Renal cortex interstitium (tissue), 11 donors: ENCODE data around the gene CNGB1. TPM values are rescaled to one million over a fixed set of nuclear protein-coding genes. Genes with fewer than 3 reads are reported as not detected.
"Not testable (repeated sequence)": the region's sequence is repeated elsewhere in the genome, so short reads cannot be mapped to it uniquely, and the experiment has no call there.

Source experiments
- DNase-seq, 11 donors: peaks; one replicate each; pipeline ENCODE4 v3.0.0-alpha.2; 2013; ENCODE audit warnings: low read depth in 9 of 11, low spot score in 4 of 11; ENCODE audit errors: extremely low read depth in 1 of 11
- polyA plus RNA-seq, 3 donors: library from polyadenylated mRNA; unstranded; fragments of 120-200 nt; gene quantifications; one replicate each; pipeline ENCODE4 v1.2.1, GENCODE V29; 2013; ENCODE audit not compliant: insufficient read length in 3 of 3

CNGB1 gene
- polyA plus RNA-seq, 3 donors, result 0.11 TPM; not detected in 2

DNA sequence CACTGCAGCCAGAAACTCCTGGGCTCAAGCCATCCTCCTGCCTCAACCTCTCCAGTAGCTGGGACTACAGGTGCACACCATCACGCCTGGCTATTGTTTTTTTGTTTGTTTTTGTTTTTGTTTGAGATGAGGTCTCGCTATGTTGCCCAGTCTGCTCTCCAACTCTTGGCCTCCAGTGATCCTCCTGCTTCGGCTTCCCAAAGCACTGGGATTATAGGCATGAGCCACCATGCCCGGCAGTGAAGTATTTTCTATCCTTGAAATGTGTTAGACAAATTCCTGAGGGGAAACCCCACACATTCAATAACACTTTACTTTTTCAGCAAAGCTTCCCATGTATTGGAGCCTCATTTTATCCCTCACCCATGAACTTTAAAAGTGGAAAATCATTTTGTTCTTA is 87.4 kb downstream of the CNGB1 start:
- DNase-seq, result no peak

DNA sequence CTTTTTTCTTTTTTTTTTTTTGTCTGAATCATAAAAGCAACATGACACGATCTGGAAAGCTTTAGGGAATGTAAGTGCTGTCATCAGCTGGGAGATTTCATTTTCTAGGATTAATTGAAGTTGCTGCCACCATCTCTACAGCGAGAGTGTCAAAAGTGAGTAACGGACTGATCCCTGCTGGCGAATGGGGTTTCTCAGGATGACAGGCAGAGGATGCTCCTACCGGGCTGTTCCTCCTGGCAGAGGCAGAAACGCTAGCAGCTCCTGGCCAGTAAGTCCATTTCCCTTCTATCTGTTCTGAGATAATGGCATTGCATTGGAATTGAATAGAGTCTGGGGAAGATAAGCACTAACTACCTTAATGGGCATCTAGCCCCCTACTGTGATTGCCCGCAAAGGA is 88.1 kb downstream of the CNGB1 start:
- no peak for DNase-seq

DNA sequence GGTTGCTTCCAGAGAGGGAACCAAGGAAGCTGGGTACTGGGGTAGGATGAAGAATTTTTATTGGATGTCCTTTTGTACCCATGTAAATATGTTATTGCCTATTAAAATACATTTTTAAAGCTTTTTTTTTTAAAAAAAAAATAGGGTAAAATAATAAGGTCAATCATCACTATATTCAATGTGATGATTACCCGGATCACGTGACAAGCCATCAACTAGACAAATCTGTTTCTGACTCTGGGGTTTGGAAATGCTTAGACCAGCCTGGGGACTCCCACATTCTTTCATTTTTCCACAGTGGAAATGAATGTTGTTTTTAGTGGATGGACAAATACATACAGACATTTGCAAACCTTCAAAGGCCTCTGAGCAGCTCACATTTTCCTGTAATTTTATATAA is 88.7 kb downstream of the CNGB1 start:
- no peak for DNase-seq

DNA sequence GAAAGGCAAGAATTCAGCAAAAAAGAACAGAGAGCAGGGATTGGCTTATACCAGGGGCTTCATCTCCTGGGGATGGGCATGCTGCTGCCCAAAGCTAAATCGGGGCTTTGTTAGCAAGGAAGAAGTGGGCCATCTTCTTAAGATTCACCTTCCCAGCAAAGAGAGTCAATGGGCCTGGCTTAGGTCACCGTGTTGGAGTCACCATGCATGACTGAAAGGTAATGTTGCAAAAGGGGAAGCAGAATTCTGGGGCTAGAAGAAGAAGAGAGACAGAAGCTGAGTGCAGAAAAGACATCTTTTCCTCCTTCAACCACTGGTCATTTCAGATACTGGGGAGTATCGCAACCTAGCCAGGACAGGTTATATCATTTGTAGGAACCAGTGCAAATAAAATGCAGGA is 92.3 kb downstream of the CNGB1 start:
- no peak for DNase-seq

DNA sequence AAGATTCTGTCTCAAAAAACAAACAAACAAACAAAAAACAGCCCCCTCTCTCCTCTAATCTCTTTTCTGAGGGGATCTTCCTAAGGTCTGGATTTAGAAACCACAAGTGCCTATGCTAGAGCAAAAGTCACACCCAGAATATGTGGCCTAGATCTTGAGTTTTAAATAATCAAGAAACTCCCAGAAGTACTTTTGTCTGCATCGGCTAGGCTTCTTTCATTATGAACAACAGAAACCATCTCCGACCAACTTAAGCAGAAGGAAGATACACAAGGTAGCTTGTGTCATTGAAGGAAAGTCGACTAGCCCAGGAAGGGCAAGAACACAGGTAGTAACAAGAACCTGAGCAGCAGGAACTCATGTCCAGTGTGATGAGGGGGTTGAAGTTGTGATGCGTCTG is 94.7 kb downstream of the CNGB1 start:
- DNase-seq, result no peak

- DNase-seq, result no peak
Observed at GRCh38 chr16:57875347-57875746, 95.6 kb downstream of the CNGB1 start.

- no peak for DNase-seq
Observed at GRCh38 chr16:57873218-57873617, 97.7 kb downstream of the CNGB1 start.

DNA sequence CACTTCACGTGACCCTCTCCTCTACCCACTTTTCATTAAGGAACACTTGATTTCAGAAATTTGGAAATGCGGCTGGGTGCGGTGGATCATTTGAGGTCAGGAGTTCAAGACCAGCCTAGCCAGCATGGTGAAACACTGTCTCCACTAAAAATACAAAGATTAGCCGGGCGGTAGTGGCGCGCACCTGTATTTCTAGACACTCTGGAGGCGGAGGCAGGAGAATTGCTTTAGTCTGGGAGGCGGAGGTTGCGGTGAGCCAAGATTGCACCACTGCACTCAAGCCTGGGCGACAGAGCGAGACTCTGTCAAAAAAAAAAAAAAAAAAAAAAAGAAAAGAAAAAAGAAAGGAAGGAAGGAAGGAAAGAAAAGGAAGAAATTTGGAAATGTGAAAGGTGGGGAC is 98.2 kb downstream of the CNGB1 start:
- not testable (repeated sequence) for DNase-seq

DNA sequence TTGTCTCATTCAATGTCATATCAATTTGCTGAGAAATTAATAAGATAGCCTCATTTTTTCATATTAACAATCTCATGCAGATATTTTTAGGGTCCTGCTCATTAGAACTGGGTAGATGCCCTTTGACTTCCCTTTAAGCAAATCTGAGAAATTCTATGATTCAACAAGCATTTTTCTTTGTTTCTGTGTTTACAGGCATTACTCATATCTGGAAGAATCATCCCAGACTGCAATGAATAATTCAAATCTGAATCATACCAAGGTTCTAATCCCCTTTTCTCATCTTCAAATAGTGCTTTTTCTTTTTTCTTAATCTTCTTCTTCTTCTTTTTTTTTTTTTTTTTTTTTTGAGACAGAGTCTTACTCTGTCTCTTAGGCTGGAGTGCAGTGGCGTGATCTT is 99.5 kb downstream of the CNGB1 start:
- no peak for DNase-seq

DNA sequence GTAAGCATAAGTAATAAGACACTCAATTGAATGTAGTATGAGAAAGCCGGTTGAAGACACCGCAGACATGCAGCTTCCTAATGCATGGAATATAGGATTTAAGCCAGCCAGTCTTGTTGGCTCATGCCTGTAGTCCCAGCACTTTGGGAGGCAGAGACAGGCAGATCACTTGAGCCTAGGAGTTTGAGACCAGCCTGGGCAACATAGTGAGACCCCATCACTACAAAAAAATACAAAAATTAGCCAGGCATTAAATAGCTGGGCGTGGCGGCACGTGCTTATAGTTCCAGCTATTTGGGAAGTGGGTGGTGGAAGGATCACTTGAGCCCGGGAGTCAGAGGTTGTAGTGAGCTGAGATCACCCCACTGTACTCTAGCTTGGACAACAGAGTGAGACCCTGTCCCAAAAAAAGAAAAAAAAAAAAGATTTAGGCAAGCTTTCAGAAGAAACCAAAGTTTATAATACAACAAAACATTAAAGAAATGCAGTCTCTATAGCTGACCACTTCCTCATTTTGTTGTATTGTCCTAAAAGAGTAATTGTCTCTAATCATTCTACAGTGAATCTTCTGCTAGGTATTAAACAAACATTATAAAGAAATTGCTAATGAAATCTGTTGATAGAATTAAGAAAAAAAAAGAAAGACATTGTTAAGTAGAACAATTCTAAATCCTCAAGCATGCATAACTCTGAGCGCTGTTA is 100.0 kb downstream of the CNGB1 start:
- DNase-seq, result no peak

DNA sequence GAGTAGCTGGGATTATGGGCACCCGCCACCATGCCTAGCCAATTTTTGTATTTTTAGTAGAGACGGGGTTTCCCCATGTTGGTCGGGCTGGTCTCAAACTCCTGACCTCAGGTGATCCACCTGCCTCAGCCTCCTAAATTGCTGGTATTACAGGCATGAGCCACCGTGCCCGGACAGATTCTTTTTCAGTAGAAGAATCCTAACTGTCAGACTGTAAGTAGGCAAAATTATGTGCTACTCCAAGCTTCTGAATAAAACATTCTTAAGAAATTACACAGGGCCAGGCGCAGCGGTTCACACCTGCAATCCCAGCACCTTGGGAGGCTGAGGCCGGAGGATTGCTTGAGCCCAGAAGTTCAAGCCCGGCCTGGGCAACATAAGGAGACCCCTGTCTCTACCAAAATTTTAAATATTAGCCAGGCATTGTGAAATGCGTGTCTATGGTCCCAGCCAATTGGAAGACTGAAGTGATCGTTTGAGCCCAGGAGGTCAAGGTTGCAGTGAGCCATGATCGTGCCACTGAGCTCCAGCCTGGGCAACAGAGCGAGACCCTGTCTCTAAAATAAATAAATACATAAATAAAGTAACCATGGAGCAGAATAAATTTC is 101.9 kb downstream of the CNGB1 start:
- no peak for DNase-seq

DNA sequence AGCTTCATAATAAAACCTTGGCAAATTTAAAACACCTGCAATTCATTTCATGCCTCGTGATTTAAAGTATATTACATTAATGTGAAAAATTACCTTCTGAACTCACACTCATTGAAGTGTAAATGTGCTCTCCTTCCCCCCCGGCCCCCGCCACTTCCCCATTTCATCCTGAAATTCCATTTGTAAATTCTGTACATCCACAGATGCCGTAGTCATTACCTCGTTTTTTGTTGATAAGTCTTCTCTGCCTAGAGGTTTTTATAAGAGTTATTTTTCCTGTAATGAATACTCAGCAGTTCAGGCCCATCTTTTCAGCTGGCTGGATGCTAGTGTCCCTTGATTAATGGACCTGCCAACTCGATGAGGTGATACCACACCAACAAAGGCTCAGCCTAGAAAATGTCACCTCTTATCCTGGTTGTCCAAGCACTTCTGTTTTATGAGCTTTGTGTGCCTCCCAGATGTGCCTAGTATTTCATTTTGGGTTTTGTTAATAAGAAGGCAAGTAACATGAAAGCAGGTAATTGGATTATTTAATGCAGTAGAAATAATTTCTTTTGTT is 103.8 kb downstream of the CNGB1 start:
- peak in 6 of 11 donors; percentile 40 to 72 (median 58) for DNase-seq

DNA sequence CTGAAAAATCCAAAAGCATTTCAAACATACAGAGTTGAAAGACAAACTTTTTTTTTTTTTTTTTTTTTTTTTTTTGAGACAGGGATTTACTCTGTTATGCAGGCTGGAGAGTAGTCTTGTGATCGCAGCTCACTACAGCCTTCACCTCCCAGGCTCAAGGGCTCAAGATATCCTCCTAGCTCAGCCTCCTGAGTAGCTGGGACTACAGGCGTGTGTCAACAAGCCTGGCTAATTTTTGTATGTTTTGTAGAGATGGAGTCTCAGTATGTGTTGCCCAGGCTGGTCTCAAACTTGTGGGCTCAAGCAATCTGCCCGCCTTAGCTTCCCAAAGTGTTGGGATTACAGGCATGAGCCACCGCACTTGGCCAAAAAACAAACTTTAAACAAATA is 104.4 kb downstream of the CNGB1 start:
- DNase-seq, result no peak

DNA sequence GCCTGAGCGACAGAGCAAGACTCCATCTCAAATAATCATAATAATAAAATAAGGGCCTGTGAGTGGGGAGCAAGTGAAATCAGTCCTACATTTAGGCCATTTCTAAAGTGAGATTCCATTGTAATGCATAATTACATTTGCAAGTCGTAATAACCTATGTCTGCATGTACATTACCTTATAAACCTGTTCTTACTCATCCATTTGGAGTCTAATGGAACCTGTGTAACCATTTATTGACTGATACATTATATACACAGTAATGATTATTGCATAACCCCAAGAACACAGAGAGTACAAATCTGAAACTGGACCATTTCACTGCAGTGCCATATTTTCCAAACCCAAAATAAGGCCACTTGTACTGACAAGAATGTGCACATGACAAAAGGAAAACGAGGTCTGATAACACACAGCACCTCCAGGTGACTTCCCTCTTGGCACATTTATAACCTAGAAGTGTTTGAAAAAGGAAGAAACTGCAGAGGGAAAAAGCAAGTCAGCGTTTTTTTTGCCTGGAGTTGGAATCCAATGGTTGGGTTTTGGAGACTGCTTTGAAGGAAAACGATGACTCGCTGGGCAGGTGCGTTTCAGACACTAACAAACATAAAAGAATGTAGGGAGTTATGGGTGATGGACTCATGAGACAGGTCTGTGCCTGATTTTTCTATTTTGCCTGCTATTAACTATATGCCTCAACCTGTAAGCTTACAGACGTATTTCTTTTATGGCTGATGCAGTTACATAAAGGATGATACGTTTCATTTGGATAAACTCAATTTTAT is 105.0 kb downstream of the CNGB1 start:
- DNase-seq, result no peak

- DNase-seq, result peak in 5 of 11 donors; percentile 46 to 70 (median 52)
Observed at GRCh38 chr16:57863434-57864160, 107.3 kb downstream of the CNGB1 start.

- DNase-seq, result no peak
Observed at GRCh38 chr16:57862698-57863433, 108.1 kb downstream of the CNGB1 start.

- DNase-seq, result no peak
Observed at GRCh38 chr16:57859331-57859730, 111.6 kb downstream of the CNGB1 start.

- no peak for DNase-seq
Observed at GRCh38 chr16:57858635-57859034, 112.3 kb downstream of the CNGB1 start.

- not testable (repeated sequence) for DNase-seq
Observed at GRCh38 chr16:57857991-57858390, 112.9 kb downstream of the CNGB1 start.
